Fibroblast of lung (primary cell): ENCODE results near the gene MFSD2A. TPM values are rescaled to one million over a fixed set of nuclear protein-coding genes. Genes with fewer than 3 reads are reported as not detected.

Experiments
- DNase-seq, 2 donors: peaks; one replicate each; pipeline versions ENCODE4 v3.0.0 to v3.0.0-alpha.2; 2010; ENCODE audit warnings: low read depth in 2 of 2
- H2AFZ ChIP-seq: 2 replicates; pipeline ENCODE4 v1.5.1; 2012; ENCODE audit warnings: low read length, control low read depth, inconsistent platforms
- H3K27ac ChIP-seq: 2 replicates; pipeline ENCODE4 v1.5.1; 2011; ENCODE audit warnings: low read length, control low read depth; ENCODE audit not compliant: insufficient read depth
- H3K27me3 ChIP-seq: 2 replicates; pipeline ENCODE4 v1.5.1; 2011; ENCODE audit warnings: mild to moderate bottlenecking, low read length; ENCODE audit not compliant: control insufficient read depth, insufficient read depth
- H3K36me3 ChIP-seq: 2 replicates; pipeline ENCODE4 v1.5.1; 2011; ENCODE audit warnings: low read length; ENCODE audit not compliant: control insufficient read depth, insufficient read depth
- H3K4me1 ChIP-seq: 2 replicates; pipeline ENCODE4 v1.5.1; 2011; ENCODE audit warnings: low read length; ENCODE audit not compliant: control insufficient read depth, insufficient read depth; ENCODE audit errors: extremely low read depth
- H3K4me2 ChIP-seq: 2 replicates; pipeline ENCODE4 v1.5.1; 2011; ENCODE audit warnings: low read length, control low read depth; ENCODE audit not compliant: insufficient read depth; ENCODE audit errors: extremely low read depth
- H3K4me3 ChIP-seq, 4 experiments: fragments of 200-600 bp in 1 of 4; sonication (generic) in 1 of 4; replicated peaks in 1 of 4; 2 replicates each; pipeline ENCODE4 v1.5.1; 2011 to 2016; ENCODE audit warnings: low read length in 4 of 4, low read depth in 3 of 4, mild to moderate bottlenecking in 3 of 4, control low read depth in 2 of 4, inconsistent platforms in 1 of 4, mixed read lengths in 1 of 4; ENCODE audit not compliant: insufficient read depth in 1 of 4; ENCODE audit errors: control extremely low read depth in 1 of 4
- H3K79me2 ChIP-seq: 2 replicates; pipeline ENCODE4 v1.5.1; 2012; ENCODE audit warnings: mild to moderate bottlenecking, low read length, inconsistent platforms; ENCODE audit not compliant: control insufficient read depth, insufficient read depth
- H3K9ac ChIP-seq: 2 replicates; pipeline ENCODE4 v1.5.1; 2011; ENCODE audit warnings: mild to moderate bottlenecking, low read length, control low read depth; ENCODE audit not compliant: insufficient read depth
- H3K9me3 ChIP-seq: 2 replicates; pipeline ENCODE4 v1.5.1; 2012; ENCODE audit warnings: low read depth, low read length; ENCODE audit not compliant: control insufficient read depth, insufficient read depth
- H4K20me1 ChIP-seq: 2 replicates; pipeline ENCODE4 v1.5.1; 2011; ENCODE audit warnings: low read length; ENCODE audit not compliant: control insufficient read depth, insufficient read depth; ENCODE audit errors: extremely low read depth
- EZH2 ChIP-seq: IDR thresholded peaks from 2 replicates; pipeline ENCODE4 v1.5.1; 2012; ENCODE audit warnings: low read length, control low read depth, mild to moderate bottlenecking; ENCODE audit errors: missing control alignments
- polyA plus RNA-seq, 2 donors: library from polyadenylated mRNA; depleted of rRNA in 1 of 2; stranded (reverse) in 1 of 2; unstranded in 1 of 2; fragments of >200 nt; gene quantifications; 2 replicates each; pipeline ENCODE4 v1.2.1, GENCODE V29; 2011 to 2012; ENCODE audit warnings: missing spikeins in 1 of 2
- total RNA-seq: library from RNA; depleted of rRNA; stranded (reverse); fragments of >200 nt; gene quantifications from 2 replicates; pipeline ENCODE4 v1.2.1, GENCODE V29; 2014
- TF ChIP-seq, protein P1 (sequence below), 2 donors: IDR thresholded peaks in 1 of 2; conservative IDR thresholded peaks in 1 of 2; 1 replicate in 1 of 2; 2 replicates in 1 of 2; pipeline ENCODE4 v1.5.1; 2011 to 2012; ENCODE audit warnings: low read length in 2 of 2, control low read depth in 1 of 2, inconsistent platforms in 1 of 2, low read depth in 1 of 2, mild to moderate bottlenecking in 1 of 2

Gene MFSD2A
- total and polyA plus RNA-seq, 2 donors (not counting 1 experiment from before 2014, with no cell fraction given), result 0.90 to 1.2 TPM

DNA sequence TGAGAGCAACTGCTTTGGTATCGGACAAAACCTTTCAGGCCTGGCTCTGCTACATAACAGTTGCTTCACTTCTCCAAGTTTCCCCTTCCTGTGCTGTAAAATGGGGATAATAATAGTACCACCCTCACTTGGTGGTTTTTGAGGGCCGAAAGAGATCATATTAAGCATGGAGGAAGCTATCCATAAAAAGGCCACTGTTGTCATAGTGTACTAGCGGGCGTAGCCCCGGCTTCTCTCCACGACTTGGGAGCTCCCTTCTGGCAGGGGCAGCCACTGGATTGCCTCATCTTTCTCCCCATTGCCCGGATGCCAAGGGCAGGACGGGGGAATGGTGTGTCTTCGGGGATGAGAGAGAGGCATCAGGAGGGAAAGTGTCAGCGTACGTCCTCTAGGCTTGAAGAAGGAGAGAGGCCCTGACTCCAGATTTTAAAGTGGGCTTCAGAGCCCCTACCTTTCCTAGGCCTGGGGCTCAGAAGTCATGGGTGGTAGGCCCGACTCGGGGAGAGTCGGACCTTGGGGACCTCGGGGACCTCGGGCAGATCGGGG lies 548 bp upstream of the MFSD2A start:
- Histone ChIP-seq H4K20me1 (no peaks in the 10 kb centered on the region), H2AFZ (peak overlapping the region; percentile 60), H3K4me1 (peaks cover 5% of the 10 kb centered on the region), H3K9ac (peak overlapping the region; percentile 50), H3K27me3 (no peaks in the 10 kb centered on the region), H3K36me3 (no peaks in the 10 kb centered on the region), H3K9me3 (no peaks in the 10 kb centered on the region), H3K4me2 (peak overlapping the region; percentile 80), H3K79me2 (peaks cover 1% of the 10 kb centered on the region), H3K27ac (peak overlapping the region; percentile 20), H3K4me3 (no peak overlapping the region)
- no peak for TF ChIP-seq EZH2
- TF ChIP-seq, protein P1, sequence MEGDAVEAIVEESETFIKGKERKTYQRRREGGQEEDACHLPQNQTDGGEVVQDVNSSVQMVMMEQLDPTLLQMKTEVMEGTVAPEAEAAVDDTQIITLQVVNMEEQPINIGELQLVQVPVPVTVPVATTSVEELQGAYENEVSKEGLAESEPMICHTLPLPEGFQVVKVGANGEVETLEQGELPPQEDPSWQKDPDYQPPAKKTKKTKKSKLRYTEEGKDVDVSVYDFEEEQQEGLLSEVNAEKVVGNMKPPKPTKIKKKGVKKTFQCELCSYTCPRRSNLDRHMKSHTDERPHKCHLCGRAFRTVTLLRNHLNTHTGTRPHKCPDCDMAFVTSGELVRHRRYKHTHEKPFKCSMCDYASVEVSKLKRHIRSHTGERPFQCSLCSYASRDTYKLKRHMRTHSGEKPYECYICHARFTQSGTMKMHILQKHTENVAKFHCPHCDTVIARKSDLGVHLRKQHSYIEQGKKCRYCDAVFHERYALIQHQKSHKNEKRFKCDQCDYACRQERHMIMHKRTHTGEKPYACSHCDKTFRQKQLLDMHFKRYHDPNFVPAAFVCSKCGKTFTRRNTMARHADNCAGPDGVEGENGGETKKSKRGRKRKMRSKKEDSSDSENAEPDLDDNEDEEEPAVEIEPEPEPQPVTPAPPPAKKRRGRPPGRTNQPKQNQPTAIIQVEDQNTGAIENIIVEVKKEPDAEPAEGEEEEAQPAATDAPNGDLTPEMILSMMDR (conservative IDR thresholded peaks at IDR 0.05 in 1 of 2, IDR thresholded peaks at IDR 0.05 in 1 of 2; ENCODE audit: low read depth in 1 of 2, low read length in 2 of 2), result no peak
- no peak for DNase-seq

DNA sequence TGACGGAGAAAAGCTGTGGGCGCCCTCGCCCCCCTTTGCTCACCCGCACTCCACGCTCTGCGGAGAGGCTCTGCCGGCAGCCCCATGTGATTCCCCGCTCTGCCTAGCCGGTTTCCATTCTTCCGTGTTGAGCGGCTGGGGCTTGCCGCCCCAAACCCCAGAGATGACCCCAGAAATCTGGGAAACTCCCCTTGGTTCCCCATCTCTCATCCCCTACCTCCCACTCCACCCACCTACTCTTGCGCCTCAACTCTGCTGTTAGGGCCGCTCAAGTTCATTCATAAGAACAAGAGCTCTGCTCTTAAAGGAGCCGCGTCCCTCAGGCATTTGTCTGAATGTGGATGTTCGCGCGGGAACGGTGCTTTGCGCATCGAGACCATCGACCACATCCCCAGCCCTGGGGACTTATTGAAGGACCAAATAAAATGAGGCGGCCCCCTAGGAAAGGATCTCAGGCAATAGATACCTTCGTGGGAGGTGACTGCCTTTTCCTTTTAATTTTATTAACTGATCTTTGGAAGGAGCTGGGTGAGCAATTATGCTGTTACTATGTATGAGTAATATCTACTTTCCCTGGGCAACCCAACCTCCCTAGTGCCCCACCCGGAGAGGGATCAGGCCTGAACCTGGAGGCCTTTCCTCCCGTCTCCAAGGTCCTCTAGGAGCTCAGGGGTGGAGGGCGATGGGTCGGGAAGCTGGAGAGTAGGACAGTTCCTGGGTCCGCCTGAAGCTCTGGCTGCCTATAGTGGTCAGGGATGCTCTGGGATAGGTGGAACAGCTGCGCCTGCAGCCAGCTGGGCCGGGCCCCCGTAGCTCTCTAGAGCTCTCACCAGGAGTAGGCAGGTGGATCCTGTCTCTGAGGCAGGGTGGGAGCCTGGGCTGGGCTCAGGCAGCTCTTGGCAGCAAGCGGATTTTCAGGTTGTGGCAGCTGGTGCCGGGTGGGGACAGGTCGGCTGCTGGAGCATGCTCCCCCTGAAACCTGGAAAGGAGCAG lies 898 bp downstream of the MFSD2A start:
- peak overlapping the region; percentile 96 for H3K4me2 ChIP-seq
- TF ChIP-seq, protein P1 (conservative IDR thresholded peaks at IDR 0.05 in 1 of 2, IDR thresholded peaks at IDR 0.05 in 1 of 2; ENCODE audit: low read depth in 1 of 2, low read length in 2 of 2), result no peak
- no peak for TF ChIP-seq EZH2
- peaks cover 1% of the 10 kb centered on the region for H3K79me2 ChIP-seq
- H3K27me3 ChIP-seq, result no peaks in the 10 kb centered on the region
- H3K4me3 ChIP-seq, result peak overlapping the region; percentile 54 to 81 (median 67)
- DNase-seq, result peak; percentile 42 to 57
- H3K4me1 ChIP-seq, result peaks cover 5% of the 10 kb centered on the region
- H2AFZ ChIP-seq, result peak overlapping the region; percentile 86
- no peaks in the 10 kb centered on the region for H4K20me1 ChIP-seq
- no peaks in the 10 kb centered on the region for H3K9me3 ChIP-seq
- no peaks in the 10 kb centered on the region for H3K36me3 ChIP-seq
- H3K27ac ChIP-seq, result peak overlapping the region; percentile 64
- peak overlapping the region; percentile 59 for H3K9ac ChIP-seq

DNA sequence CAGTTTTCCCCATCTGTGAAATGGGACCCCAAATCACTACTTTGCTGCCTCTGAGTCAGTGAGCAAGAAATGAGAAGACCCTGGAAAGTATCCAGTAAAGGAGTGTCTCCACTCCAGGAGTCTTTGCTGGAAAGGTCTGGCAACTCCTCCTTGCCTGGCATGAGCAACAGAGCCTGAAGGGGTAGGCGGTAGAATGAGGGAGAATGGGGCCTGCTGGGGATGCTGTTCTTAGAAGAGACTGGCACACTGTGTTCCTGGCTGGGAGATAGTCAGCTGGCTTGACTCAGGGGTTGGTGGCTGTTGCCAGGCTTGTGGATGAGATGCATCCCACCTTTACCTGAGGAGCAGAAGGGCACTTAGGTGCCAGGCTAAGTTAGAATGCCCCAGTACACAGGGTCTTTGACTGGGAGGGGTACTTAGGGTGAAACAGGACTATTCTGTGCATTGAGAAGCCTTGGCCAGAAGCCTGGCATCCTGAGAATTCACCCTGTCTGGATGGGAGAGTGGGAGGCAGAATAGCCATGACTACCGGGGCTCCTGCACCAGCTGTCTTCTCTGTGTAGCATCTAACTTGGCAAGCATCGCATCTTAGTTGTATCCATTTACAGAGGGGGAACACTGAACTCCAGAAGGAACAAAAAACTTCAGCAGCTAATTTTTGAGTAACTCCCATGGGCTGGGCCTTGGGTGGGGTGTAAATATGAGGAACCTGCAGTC lies 2.5 kb downstream of the MFSD2A start:
- peaks cover 1% of the 10 kb centered on the region for H3K79me2 ChIP-seq

More for the DNA sequence above, 2.5 kb downstream of the MFSD2A start:
- H3K9me3 ChIP-seq, result no peaks in the 10 kb centered on the region
- H3K27me3 ChIP-seq, result no peaks in the 10 kb centered on the region
- no peak overlapping the region for H3K4me2 ChIP-seq
- H3K36me3 ChIP-seq, result no peaks in the 10 kb centered on the region
- no peak overlapping the region for H3K4me3 ChIP-seq
- no peak overlapping the region for H3K9ac ChIP-seq
- H2AFZ ChIP-seq, result no peak overlapping the region
- no peak overlapping the region for H3K27ac ChIP-seq
- DNase-seq, result peak in 1 of 2 donors; percentile 26
- peaks cover 5% of the 10 kb centered on the region for H3K4me1 ChIP-seq
- TF ChIP-seq EZH2, result no peak
- TF ChIP-seq, protein P1 (conservative IDR thresholded peaks at IDR 0.05 in 1 of 2, IDR thresholded peaks at IDR 0.05 in 1 of 2; ENCODE audit: low read depth in 1 of 2, low read length in 2 of 2), result no peak
- no peaks in the 10 kb centered on the region for H4K20me1 ChIP-seq
